C4-2B (cell line): ENCODE results near the gene MTCP1.

Source experiments
- ZFX ChIP-seq: fragments of 450-650 bp; IDR thresholded peaks from 2 replicates; pipeline ENCODE4 v1.6.1; 2017
- TF ChIP-seq, protein P1 (sequence below): fragments of 450-650 bp; conservative IDR thresholded peaks from 2 replicates; pipeline ENCODE4 v1.5.1; 2017; ENCODE audit warnings: mild to moderate bottlenecking

DNA sequence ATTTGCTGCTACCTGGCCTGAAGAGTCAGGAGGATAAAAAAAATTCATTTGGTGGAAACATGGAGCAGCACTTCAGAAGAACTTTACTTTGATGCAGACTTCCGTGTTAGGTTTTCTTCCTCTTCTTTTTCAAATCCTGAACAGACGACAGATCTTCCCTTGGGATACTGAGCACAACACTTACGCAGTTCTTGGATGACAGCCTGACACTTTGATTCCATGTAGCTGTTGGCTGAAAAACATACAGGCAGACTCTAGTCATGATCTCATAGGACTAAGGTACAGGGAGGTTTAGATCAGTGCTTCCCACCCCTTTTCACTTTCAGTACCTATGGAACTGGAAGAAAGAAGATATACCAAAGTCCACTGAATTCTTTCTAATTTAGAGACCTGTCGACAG, 9.2 kb downstream of the MTCP1 start:
- TF ChIP-seq, protein P1, sequence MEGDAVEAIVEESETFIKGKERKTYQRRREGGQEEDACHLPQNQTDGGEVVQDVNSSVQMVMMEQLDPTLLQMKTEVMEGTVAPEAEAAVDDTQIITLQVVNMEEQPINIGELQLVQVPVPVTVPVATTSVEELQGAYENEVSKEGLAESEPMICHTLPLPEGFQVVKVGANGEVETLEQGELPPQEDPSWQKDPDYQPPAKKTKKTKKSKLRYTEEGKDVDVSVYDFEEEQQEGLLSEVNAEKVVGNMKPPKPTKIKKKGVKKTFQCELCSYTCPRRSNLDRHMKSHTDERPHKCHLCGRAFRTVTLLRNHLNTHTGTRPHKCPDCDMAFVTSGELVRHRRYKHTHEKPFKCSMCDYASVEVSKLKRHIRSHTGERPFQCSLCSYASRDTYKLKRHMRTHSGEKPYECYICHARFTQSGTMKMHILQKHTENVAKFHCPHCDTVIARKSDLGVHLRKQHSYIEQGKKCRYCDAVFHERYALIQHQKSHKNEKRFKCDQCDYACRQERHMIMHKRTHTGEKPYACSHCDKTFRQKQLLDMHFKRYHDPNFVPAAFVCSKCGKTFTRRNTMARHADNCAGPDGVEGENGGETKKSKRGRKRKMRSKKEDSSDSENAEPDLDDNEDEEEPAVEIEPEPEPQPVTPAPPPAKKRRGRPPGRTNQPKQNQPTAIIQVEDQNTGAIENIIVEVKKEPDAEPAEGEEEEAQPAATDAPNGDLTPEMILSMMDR: no peak
- no peak for TF ChIP-seq ZFX
